Measurements from ENCODE around the gene RAD51B. TPM values are rescaled to one million over a fixed set of nuclear protein-coding genes. Genes with fewer than 3 reads are reported as not detected.

The RAD51B gene
- total RNA-seq, 5 donors from 2014 or later (not counting 1 experiment from before 2014, with no cell fraction given), result 25.4 to 47.9 (median 30.0) TPM

DNA sequence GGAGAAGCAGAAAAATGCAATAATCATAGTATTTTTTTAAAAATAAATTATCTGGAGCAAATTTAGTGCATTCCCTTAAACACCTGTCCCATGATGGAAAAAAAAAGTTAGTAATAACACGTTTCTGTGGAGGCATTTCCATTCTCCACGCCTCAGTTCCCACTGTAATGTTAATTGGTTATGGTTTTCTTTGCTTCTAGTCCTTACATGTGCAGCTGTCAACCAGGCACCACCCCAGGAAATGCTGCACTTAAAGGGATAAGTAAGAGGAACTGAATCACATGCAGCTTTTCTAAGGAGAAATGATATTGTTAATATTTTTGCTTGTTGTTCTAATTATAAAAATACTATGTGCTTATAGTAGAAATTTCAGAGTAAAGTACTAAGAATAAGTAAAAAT is 733.0 kb downstream of the RAD51B start:
- H3K27me3 Mint-ChIP-seq, result no peaks in the 10 kb centered on the region
- Histone ChIP-seq H3K27ac (ENCODE audit: low read length) (no peak overlapping the region), H3K9me3 (no peaks in the 10 kb centered on the region), H3K36me3 (ENCODE audit: control insufficient read depth in 2 of 2, extremely low read depth in 1 of 2, insufficient read depth in 1 of 2, low read length in 1 of 2) (no peaks in the 10 kb centered on the region), H3K4me3 (ENCODE audit: control insufficient read depth in 1 of 2, extremely low read depth in 1 of 2, low read length in 1 of 2) (no peak overlapping the region), H3K27me3 (replicated peaks in 1 of 2; ENCODE audit: control insufficient read depth in 2 of 2, extremely low read depth in 1 of 2, insufficient read depth in 2 of 2, low read length in 1 of 2) (peaks cover 0 to 3% of the 10 kb centered on the region in 2 experiments), H3K4me1 (ENCODE audit: control insufficient read depth in 1 of 2, extremely low read depth in 1 of 2, insufficient read depth in 2 of 2, low read length in 2 of 2) (peaks cover 0 to 10% of the 10 kb centered on the region in 2 experiments)
- CTCF ChIA-PET, result no interaction called here
- H3K4me1 Mint-ChIP-seq, result peaks cover 20 to 41% (median 21%) of the 10 kb centered on the region in 3 donors
- POLR2A ChIA-PET, result no interaction called here
- WGBS (ENCODE audit: insufficient coverage), result no CpG with 5 or more reads among the region's 2 CpGs
- H3K36me3 Mint-ChIP-seq, result no peaks in the 10 kb centered on the region
- H3K9me3 Mint-ChIP-seq, result no peaks in the 10 kb centered on the region
- no peak overlapping the region for H3K4me3 Mint-ChIP-seq
- ATAC-seq (replicated peaks in 1 of 4) (no peak), DNase-seq (no peak)
- H3K27ac Mint-ChIP-seq, result no peak overlapping the region

DNA sequence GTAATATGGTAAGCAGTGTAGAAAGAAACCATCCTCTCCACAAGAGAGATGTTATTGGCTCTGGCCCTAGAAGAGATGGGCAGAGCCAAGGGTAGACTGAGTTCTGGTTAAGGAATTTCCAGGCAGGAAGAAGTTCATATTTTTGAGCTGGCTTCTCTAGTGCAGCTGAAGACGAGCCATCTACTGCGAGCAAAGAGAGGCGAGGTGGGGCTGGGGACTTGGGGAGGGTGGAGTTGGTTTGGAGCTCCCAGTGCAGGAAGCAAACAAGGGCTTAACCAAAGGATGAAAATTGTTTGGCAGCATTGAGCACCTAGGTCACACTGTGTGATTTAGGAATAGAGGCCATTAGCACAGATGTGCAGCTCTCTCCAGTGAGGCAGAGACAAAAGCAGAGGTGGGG is 733.7 kb downstream of the RAD51B start:
- Mint-ChIP-seq H3K27me3 (no peaks in the 10 kb centered on the region), H3K4me1 (peaks cover 22 to 43% (median 22%) of the 10 kb centered on the region in 3 donors), H3K4me3 (no peak overlapping the region), H3K9me3 (no peaks in the 10 kb centered on the region), H3K27ac (peak overlapping the region in 1 of 2 donors; percentile 22), H3K36me3 (no peaks in the 10 kb centered on the region)
- Histone ChIP-seq H3K36me3 (ENCODE audit: control insufficient read depth in 2 of 2, extremely low read depth in 1 of 2, insufficient read depth in 1 of 2, low read length in 1 of 2) (no peaks in the 10 kb centered on the region), H3K27me3 (replicated peaks in 1 of 2; ENCODE audit: control insufficient read depth in 2 of 2, extremely low read depth in 1 of 2, insufficient read depth in 2 of 2, low read length in 1 of 2) (peaks cover 0 to 3% of the 10 kb centered on the region in 2 experiments), H3K4me1 (ENCODE audit: control insufficient read depth in 1 of 2, extremely low read depth in 1 of 2, insufficient read depth in 2 of 2, low read length in 2 of 2) (peaks cover 0 to 10% of the 10 kb centered on the region in 2 experiments), H3K4me3 (ENCODE audit: control insufficient read depth in 1 of 2, extremely low read depth in 1 of 2, low read length in 1 of 2) (no peak overlapping the region), H3K27ac (ENCODE audit: low read length) (no peak overlapping the region), H3K9me3 (no peaks in the 10 kb centered on the region)
- ChIA-PET POLR2A (interaction anchor here in 1 of 2 donors (0.6 kb wide), 1 partner anchor 150 kb away, joined by 5 read pairs; no protein-coding TSS in a partner anchor), CTCF (no interaction called here)
- no peak for ATAC-seq (replicated peaks in 1 of 4)
- WGBS (ENCODE audit: insufficient coverage), result 64% methylated on average over 3 of the region's 3 CpGs
- no peak for DNase-seq

GRCh38 chr14:68554231-68554630 is 734.7 kb downstream of the RAD51B start:
- Histone ChIP-seq H3K4me3 (ENCODE audit: control insufficient read depth in 1 of 2, extremely low read depth in 1 of 2, low read length in 1 of 2) (no peak overlapping the region), H3K27me3 (replicated peaks in 1 of 2; ENCODE audit: control insufficient read depth in 2 of 2, extremely low read depth in 1 of 2, insufficient read depth in 2 of 2, low read length in 1 of 2) (peaks cover 0 to 3% of the 10 kb centered on the region in 2 experiments), H3K9me3 (no peaks in the 10 kb centered on the region), H3K36me3 (ENCODE audit: control insufficient read depth in 2 of 2, extremely low read depth in 1 of 2, insufficient read depth in 1 of 2, low read length in 1 of 2) (no peaks in the 10 kb centered on the region), H3K4me1 (ENCODE audit: control insufficient read depth in 1 of 2, extremely low read depth in 1 of 2, insufficient read depth in 2 of 2, low read length in 2 of 2) (peaks cover 0 to 10% of the 10 kb centered on the region in 2 experiments), H3K27ac (ENCODE audit: low read length) (no peak overlapping the region)
- ATAC-seq (replicated peaks in 1 of 4), result no peak
- H3K27me3 Mint-ChIP-seq, result no peaks in the 10 kb centered on the region
- no peak overlapping the region for H3K27ac Mint-ChIP-seq
- DNase-seq, result no peak
- no peaks in the 10 kb centered on the region for H3K9me3 Mint-ChIP-seq
- no peaks in the 10 kb centered on the region for H3K36me3 Mint-ChIP-seq
- H3K4me3 Mint-ChIP-seq, result no peak overlapping the region
- ChIA-PET POLR2A (no interaction called here), CTCF (no interaction called here)
- WGBS (ENCODE audit: insufficient coverage), result 63% methylated on average over 4 of the region's 4 CpGs
- peaks cover 22 to 43% (median 25%) of the 10 kb centered on the region in 3 donors for H3K4me1 Mint-ChIP-seq

DNA sequence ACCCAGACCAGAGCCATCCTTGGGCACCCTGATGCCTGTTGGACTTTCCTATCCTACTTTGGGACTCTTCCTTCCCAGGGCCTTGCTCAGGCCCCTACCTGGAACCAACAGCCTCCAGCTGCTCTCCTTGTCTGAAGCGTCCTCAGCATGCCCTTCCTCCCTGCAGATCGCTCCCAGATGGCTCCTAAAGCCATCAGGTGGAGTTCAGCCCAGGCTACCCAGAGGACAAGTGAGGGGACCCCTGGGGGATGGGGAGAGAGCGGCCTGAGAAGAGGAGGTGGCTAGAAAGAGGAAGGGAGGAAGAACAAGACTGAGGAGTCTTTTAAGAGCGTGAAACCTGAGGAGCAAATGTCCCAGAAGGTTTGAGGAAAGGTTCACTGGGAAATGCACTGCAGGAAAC is 736.7 kb downstream of the RAD51B start:
- peaks cover 0 to 3% of the 10 kb centered on the region in 2 experiments for H3K27me3 ChIP-seq (replicated peaks in 1 of 2; ENCODE audit: control insufficient read depth in 2 of 2, extremely low read depth in 1 of 2, insufficient read depth in 2 of 2, low read length in 1 of 2)
- H3K27me3 Mint-ChIP-seq, result no peaks in the 10 kb centered on the region
- no peak overlapping the region for H3K27ac ChIP-seq (ENCODE audit: low read length)
- WGBS (ENCODE audit: insufficient coverage), result 100% methylated on average over 1 of the region's 4 CpGs
- peaks cover 22 to 49% (median 25%) of the 10 kb centered on the region in 3 donors for H3K4me1 Mint-ChIP-seq
- H3K4me3 ChIP-seq (ENCODE audit: control insufficient read depth in 1 of 2, extremely low read depth in 1 of 2, low read length in 1 of 2), result no peak overlapping the region
- no peak for DNase-seq
- no peaks in the 10 kb centered on the region for H3K36me3 Mint-ChIP-seq
- no peaks in the 10 kb centered on the region for H3K9me3 ChIP-seq
- H3K36me3 ChIP-seq (ENCODE audit: control insufficient read depth in 2 of 2, extremely low read depth in 1 of 2, insufficient read depth in 1 of 2, low read length in 1 of 2), result no peaks in the 10 kb centered on the region
- CTCF ChIA-PET, result no interaction called here
- H3K9me3 Mint-ChIP-seq, result no peaks in the 10 kb centered on the region
- H3K27ac Mint-ChIP-seq, result no peak overlapping the region
- no peak for ATAC-seq (replicated peaks in 1 of 4)
- POLR2A ChIA-PET, result no interaction called here
- no peak overlapping the region for H3K4me3 Mint-ChIP-seq
- peaks cover 1 to 10% of the 10 kb centered on the region in 2 experiments for H3K4me1 ChIP-seq (ENCODE audit: control insufficient read depth in 1 of 2, extremely low read depth in 1 of 2, insufficient read depth in 2 of 2, low read length in 2 of 2)

DNA sequence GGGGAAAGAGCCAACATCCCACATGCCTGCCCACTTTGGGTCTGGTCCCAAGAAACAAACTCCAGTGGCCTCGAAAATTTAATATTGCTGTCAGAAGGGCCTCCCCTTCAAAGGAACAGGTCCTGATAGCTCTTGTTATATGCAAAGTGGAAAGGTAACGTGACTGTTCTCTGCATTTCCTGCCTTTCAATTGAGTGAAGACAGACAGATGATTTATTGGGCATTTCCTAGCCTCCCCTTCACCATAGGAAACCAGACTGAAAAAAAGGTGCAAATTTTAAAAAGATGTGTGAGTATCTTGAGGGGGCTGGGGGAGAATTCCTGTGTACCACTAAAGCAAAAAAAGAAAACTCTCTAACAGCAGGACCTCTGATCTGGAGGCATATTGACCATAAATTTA is 738.1 kb downstream of the RAD51B start:
- Histone ChIP-seq H3K4me3 (ENCODE audit: control insufficient read depth in 1 of 2, extremely low read depth in 1 of 2, low read length in 1 of 2) (no peak overlapping the region), H3K36me3 (ENCODE audit: control insufficient read depth in 2 of 2, extremely low read depth in 1 of 2, insufficient read depth in 1 of 2, low read length in 1 of 2) (no peaks in the 10 kb centered on the region), H3K27ac (ENCODE audit: low read length) (no peak overlapping the region), H3K27me3 (replicated peaks in 1 of 2; ENCODE audit: control insufficient read depth in 2 of 2, extremely low read depth in 1 of 2, insufficient read depth in 2 of 2, low read length in 1 of 2) (peaks cover 0 to 3% of the 10 kb centered on the region in 2 experiments), H3K9me3 (no peaks in the 10 kb centered on the region), H3K4me1 (ENCODE audit: control insufficient read depth in 1 of 2, extremely low read depth in 1 of 2, insufficient read depth in 2 of 2, low read length in 2 of 2) (peaks cover 7 to 19% of the 10 kb centered on the region in 2 experiments)
- Mint-ChIP-seq H3K4me1 (peaks cover 25 to 53% (median 28%) of the 10 kb centered on the region in 3 donors), H3K27me3 (no peaks in the 10 kb centered on the region), H3K9me3 (no peaks in the 10 kb centered on the region), H3K36me3 (no peaks in the 10 kb centered on the region), H3K4me3 (no peak overlapping the region), H3K27ac (no peak overlapping the region)
- no CpG with 5 or more reads among the region's 2 CpGs for WGBS (ENCODE audit: insufficient coverage)
- CTCF ChIA-PET, result interaction anchor here in 1 of 2 donors (0.6 kb wide), 1 partner anchor 235 kb away, joined by 4 read pairs; no protein-coding TSS in a partner anchor
- DNase-seq, result no peak
- no peak for ATAC-seq (replicated peaks in 1 of 4)
- POLR2A ChIA-PET, result no interaction called here

DNA sequence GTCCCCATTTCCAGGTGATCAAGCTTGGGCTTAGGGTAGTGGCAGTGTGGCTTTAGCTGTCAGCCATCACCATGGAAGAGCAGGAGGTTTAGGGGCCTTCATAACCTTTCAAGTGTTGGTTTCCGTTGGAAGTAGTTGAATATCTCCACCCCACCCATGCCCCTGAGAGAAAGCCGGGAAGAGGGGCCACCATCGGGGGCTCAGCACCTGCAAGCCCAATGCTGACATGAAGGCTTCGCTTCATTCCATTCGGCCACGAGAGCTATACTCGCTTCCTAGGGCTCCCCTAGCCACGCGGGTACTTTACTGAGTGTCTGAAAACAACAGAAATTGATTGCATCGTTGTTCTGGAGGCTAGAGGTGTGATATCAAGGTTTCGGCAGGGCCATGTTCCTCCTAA is 738.5 kb downstream of the RAD51B start:
- Histone ChIP-seq H3K36me3 (ENCODE audit: control insufficient read depth in 2 of 2, extremely low read depth in 1 of 2, insufficient read depth in 1 of 2, low read length in 1 of 2) (no peaks in the 10 kb centered on the region), H3K27ac (ENCODE audit: low read length) (no peak overlapping the region), H3K9me3 (no peaks in the 10 kb centered on the region), H3K4me1 (ENCODE audit: control insufficient read depth in 1 of 2, extremely low read depth in 1 of 2, insufficient read depth in 2 of 2, low read length in 2 of 2) (peaks cover 12 to 20% of the 10 kb centered on the region in 2 experiments), H3K4me3 (ENCODE audit: control insufficient read depth in 1 of 2, extremely low read depth in 1 of 2, low read length in 1 of 2) (no peak overlapping the region), H3K27me3 (replicated peaks in 1 of 2; ENCODE audit: control insufficient read depth in 2 of 2, extremely low read depth in 1 of 2, insufficient read depth in 2 of 2, low read length in 1 of 2) (peaks cover 0 to 3% of the 10 kb centered on the region in 2 experiments)
- Mint-ChIP-seq H3K4me3 (no peak overlapping the region), H3K9me3 (no peaks in the 10 kb centered on the region), H3K27ac (no peak overlapping the region), H3K27me3 (no peaks in the 10 kb centered on the region), H3K36me3 (no peaks in the 10 kb centered on the region), H3K4me1 (peaks cover 24 to 52% (median 28%) of the 10 kb centered on the region in 3 donors)
- ChIA-PET POLR2A (no interaction called here), CTCF (interaction anchor here in 1 of 2 donors (0.6 kb wide), 1 partner anchor 234 kb away, joined by 4 read pairs; no protein-coding TSS in a partner anchor)
- no peak for ATAC-seq (replicated peaks in 1 of 4)
- WGBS (ENCODE audit: insufficient coverage), result 90% methylated on average over 2 of the region's 11 CpGs
- no peak for DNase-seq
